Spleen (tissue), 7 donors: Measurements from ENCODE around the gene STIM1.

Source experiments
- CTCF ChIP-seq, 11 experiments: fragments of 200-600 bp in 7 of 11; fragments of 450-650 bp in 4 of 11; sonication (generic) in 4 of 11; IDR thresholded peaks in 8 of 11; conservative IDR thresholded peaks in 3 of 11; 1 replicate in 7 of 11; 2 replicates in 4 of 11; pipeline versions ENCODE4 v1.4.0 to v1.8.0; 2016 to 2021; ENCODE audit warnings: antibody characterized with exemption in 11 of 11, inconsistent platforms in 4 of 11, mild to moderate bottlenecking in 1 of 11
- POLR2A ChIP-seq, 3 donors: fragments of 450-650 bp; IDR thresholded peaks; one replicate each; pipeline ENCODE4 v1.5.1; 2017; ENCODE audit warnings: antibody characterized with exemption in 3 of 3, mild to moderate bottlenecking in 1 of 3
- POLR2AphosphoS5 ChIP-seq, 3 donors: sonication (generic); formaldehyde crosslinking; IDR thresholded peaks; one replicate each; pipeline ENCODE4 v1.5.1; 2017; ENCODE audit warnings: antibody characterized with exemption in 3 of 3
- donor health status: DM: no; HTN: no; CAD: no; lungs with moderate emphysema.
- donor health status: DM: no; HTN: no; CAD: no.
- donor health status: DM: no; HTN: no; CAD: no.

GRCh38 chr11:3962406-3962840 is 107.0 kb downstream of the STIM1 start:
- TF ChIP-seq CTCF (IDR thresholded peaks at IDR 0.05 in 8 of 11, conservative IDR thresholded peaks at IDR 0.05 in 3 of 11) (no peak), POLR2A (IDR thresholded peaks at IDR 0.05) (no peak), POLR2AphosphoS5 (IDR thresholded peaks at IDR 0.05) (no peak)
